ENCODE results near the gene SMTNL1.
"Not testable (repeated sequence)": the region's sequence is repeated elsewhere in the genome, so short reads cannot be mapped to it uniquely, and the experiment has no call there.

SMTNL1 gene

GRCh38 chr11:57530596-57531507 lies 6.5 kb upstream of the SMTNL1 start, which contains the start of gene TIMM10:
Gene TIMM10 (minus strand): TSS chr11:57530754. CDS start chr11:57530189, 565 bp downstream.
- H3K4me3 ChIP-seq (ENCODE audit: low read depth, low read length): peak within 1 kb of the TSS; percentile 93
- no peak for TF ChIP-seq CTCF (IDR thresholded peaks at IDR 0.05; ENCODE audit: low read depth, low read length, missing control alignments)
- DNase-seq (ENCODE audit: low read depth): peak; percentile 99

GRCh38 chr11:57534449-57534848 lies 2.9 kb upstream of the SMTNL1 start:
- not testable (repeated sequence) for DNase-seq (ENCODE audit: low read depth); H3K4me3 ChIP-seq (ENCODE audit: low read depth, low read length)

DNA sequence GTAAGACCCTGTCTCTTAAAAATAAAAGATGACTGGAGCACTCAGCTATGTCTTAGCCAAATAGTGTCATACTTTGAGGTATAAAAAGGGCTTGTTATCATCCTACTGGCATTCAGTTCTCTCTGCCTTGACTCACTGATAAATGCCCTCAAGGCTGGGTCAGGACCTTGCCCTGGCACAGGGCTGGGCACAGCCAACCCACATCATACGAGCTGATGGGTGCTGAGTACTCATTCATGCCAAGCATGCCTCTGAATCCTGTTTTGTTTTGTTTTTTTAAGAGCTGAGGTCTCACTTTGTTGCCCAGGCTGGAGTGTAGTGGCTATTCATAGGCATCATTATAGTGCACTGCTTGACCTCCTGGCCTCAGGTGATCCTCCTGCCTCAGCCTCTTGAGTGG lies 1.9 kb downstream of the SMTNL1 start:
- TF ChIP-seq CTCF (IDR thresholded peaks at IDR 0.05; ENCODE audit: low read depth, low read length, missing control alignments): no peak
- H3K4me3 ChIP-seq (ENCODE audit: low read depth, low read length): no peak overlapping the region
- DNase-seq (ENCODE audit: low read depth): no peak

GRCh38 chr11:57541169-57541568 lies 3.8 kb downstream of the SMTNL1 start:
- TF ChIP-seq CTCF (IDR thresholded peaks at IDR 0.05; ENCODE audit: low read depth, low read length, missing control alignments): no peak
- no peak for DNase-seq (ENCODE audit: low read depth)
- H3K4me3 ChIP-seq (ENCODE audit: low read depth, low read length): no peak overlapping the region

DNA sequence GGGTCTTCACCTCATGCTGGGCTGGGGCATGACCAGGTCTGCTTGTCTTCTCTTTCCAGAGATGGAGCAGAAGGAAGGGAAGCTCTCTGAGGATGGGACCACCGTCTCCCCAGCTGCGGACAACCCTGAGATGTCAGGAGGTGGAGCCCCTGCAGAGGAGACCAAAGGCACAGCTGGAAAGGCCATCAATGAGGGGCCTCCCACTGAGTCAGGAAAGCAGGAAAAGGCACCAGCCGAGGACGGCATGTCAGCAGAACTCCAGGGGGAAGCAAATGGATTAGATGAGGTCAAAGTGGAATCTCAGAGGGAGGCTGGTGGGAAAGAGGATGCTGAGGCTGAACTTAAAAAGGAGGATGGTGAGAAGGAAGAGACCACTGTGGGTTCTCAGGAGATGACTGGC lies 5.2 kb downstream of the SMTNL1 start:
- no peak for DNase-seq (ENCODE audit: low read depth)
- no peak for TF ChIP-seq CTCF (IDR thresholded peaks at IDR 0.05; ENCODE audit: low read depth, low read length, missing control alignments)
- H3K4me3 ChIP-seq (ENCODE audit: low read depth, low read length): no peak overlapping the region

DNA sequence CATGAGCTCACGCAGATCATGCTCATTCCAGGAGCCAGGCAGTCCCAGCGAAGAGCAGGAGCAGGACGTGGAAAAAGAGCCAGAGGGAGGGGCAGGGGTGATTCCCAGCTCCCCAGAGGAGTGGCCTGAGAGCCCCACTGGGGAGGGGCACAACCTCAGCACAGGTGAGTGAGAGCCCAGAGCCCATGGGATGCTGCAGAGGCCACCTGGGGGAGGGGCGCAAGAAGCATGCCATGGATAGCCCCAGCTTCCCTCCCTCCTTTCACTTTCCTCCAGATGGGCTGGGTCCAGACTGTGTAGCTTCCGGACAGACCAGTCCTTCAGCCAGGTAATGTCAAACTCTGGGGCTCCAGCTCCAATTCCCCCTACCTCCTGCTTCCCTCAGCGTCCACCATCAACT lies 6.2 kb downstream of the SMTNL1 start:
- no peak overlapping the region for H3K4me3 ChIP-seq (ENCODE audit: low read depth, low read length)
- DNase-seq (ENCODE audit: low read depth): no peak
- no peak for TF ChIP-seq CTCF (IDR thresholded peaks at IDR 0.05; ENCODE audit: low read depth, low read length, missing control alignments)

DNA sequence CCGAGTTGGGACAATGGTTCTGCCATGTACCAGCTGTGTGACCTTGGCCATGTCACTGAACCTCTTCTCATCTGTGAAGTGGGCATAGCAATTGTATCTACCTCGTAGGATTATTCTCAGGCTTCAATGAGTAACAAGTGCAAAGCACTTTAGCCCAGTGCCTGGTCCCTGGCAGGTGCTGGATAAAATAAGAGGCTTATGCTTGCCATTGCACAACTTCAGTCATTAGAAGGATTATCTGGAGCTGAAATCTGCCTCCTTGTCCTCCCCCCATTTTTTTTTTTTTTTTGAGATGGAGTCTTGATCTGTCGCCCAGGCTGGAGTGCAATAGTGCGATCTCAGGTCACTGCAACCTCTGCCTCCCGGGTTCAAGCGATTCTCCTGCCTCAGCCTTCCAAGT lies 7.2 kb downstream of the SMTNL1 start:
- no peak for DNase-seq (ENCODE audit: low read depth)
- no peak for TF ChIP-seq CTCF (IDR thresholded peaks at IDR 0.05; ENCODE audit: low read depth, low read length, missing control alignments)
- no peak overlapping the region for H3K4me3 ChIP-seq (ENCODE audit: low read depth, low read length)
